ENCODE data around the gene ISG15. TPM values are rescaled to one million over a fixed set of nuclear protein-coding genes. Genes with fewer than 3 reads are reported as not detected.
A peak's percentile ranks its signal among the peaks of the same experiment; 100 is the strongest.

The ISG15 gene
- total and polyA plus RNA-seq, 2 of the 13 experiments (the other 11 are each of a cell fraction or from before 2014, with no cell fraction given) = 42.1 to 54.9 TPM

DNA sequence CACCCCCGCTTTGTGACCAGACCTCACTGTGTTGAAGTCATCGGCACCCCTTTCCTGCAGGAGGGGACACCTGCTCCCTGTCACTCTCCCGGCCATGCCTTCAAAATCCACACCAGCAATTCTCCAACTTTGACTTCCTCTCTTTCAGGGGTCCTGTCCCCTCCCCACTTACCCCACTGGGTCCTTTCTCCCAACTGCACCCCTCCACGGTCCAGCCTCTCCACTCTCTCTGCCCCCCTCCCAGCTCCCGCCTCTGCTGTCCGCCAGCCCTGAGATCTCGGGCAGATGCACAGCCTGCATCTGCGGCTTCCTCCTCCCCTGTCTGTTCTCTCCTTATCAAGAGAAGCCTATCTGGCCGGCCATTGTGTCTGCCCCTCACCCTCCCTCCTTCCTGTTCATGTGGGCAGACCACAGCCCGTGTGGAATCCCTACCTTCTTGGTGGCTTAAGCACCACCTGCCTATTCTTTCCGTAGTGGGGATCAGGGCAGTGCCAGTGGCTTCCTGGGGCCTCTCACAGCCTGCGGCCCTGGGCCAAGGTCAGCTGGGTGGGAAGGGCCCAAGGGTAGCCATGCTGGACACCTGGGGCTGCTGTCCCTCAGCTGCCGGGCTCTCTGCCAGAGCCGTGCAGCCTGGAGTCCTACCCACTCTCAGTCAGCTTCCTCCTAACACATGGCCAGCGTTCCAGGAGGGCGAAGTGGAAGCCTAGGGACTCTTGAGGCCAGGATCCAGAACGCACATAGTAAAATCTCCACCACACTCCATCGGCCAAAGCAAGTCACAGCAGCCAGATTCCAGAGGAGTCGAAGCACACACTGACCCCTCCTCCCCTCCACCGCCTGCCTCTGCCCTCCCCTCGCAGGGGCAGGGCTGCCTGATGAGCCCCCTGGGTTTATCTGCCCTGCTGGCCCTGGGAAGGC is 8.3 kb upstream of the ISG15 start (continued):
- TF ChIP-seq, protein P1, sequence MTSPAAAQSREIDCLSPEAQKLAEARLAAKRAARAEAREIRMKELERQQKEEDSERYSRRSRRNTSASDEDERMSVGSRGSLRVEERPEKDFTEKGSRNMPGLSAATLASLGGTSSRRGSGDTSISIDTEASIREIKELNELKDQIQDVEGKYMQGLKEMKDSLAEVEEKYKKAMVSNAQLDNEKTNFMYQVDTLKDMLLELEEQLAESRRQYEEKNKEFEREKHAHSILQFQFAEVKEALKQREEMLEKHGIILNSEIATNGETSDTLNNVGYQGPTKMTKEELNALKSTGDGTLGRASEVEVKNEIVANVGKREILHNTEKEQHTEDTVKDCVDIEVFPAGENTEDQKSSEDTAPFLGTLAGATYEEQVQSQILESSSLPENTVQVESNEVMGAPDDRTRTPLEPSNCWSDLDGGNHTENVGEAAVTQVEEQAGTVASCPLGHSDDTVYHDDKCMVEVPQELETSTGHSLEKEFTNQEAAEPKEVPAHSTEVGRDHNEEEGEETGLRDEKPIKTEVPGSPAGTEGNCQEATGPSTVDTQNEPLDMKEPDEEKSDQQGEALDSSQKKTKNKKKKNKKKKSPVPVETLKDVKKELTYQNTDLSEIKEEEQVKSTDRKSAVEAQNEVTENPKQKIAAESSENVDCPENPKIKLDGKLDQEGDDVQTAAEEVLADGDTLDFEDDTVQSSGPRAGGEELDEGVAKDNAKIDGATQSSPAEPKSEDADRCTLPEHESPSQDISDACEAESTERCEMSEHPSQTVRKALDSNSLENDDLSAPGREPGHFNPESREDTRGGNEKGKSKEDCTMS (CRISPR knock-in tag; conservative IDR thresholded peaks at IDR 0.05) = no peak
- TF ChIP-seq NBN (conservative IDR thresholded peaks at IDR 0.05) = no peak
- TF ChIP-seq, protein P2, sequence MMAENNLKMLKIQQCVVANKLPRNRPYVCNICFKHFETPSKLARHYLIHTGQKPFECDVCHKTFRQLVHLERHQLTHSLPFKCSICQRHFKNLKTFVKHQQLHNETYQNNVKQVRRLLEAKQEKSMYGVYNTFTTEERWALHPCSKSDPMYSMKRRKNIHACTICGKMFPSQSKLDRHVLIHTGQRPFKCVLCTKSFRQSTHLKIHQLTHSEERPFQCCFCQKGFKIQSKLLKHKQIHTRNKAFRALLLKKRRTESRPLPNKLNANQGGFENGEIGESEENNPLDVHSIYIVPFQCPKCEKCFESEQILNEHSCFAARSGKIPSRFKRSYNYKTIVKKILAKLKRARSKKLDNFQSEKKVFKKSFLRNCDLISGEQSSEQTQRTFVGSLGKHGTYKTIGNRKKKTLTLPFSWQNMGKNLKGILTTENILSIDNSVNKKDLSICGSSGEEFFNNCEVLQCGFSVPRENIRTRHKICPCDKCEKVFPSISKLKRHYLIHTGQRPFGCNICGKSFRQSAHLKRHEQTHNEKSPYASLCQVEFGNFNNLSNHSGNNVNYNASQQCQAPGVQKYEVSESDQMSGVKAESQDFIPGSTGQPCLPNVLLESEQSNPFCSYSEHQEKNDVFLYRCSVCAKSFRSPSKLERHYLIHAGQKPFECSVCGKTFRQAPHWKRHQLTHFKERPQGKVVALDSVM (CRISPR knock-in tag; IDR thresholded peaks at IDR 0.05) = no peak
- no peak; the same call in 1 of the 2 replicates for TF ChIP-seq ZNF335 (CRISPR knock-in tag; IDR thresholded peaks at IDR 0.05)
- TF ChIP-seq ZNF17 (CRISPR knock-in tag; IDR thresholded peaks at IDR 0.05) = no peak
- no peak for TF ChIP-seq ZFP82 (CRISPR knock-in tag; IDR thresholded peaks at IDR 0.05; ENCODE audit: borderline replicate concordance)
- TF ChIP-seq MAZ (IDR thresholded peaks at IDR 0.05; ENCODE audit: borderline replicate concordance, low read depth, low read length) = peak; percentile 23; the same call in 1 of the 2 replicates
- TF ChIP-seq MAZ (CRISPR knock-in tag; IDR thresholded peaks at IDR 0.05; ENCODE audit: low read depth) = peak; percentile 68; the same call in 1 of the 2 replicates
- 0 out of 2 replicates have a peak, but pooled peaks have one; percentile 30 for TF ChIP-seq IRF2 (CRISPR knock-in tag; IDR thresholded peaks at IDR 0.05)
- no peak for TF ChIP-seq ZNF317 (CRISPR knock-in tag; IDR thresholded peaks at IDR 0.05)
- no peak for TF ChIP-seq GTF3A (CRISPR knock-in tag; conservative IDR thresholded peaks at IDR 0.05)
- no peak for TF ChIP-seq ZNF3 (CRISPR knock-in tag; IDR thresholded peaks at IDR 0.05)
- TF ChIP-seq SOX13 (IDR thresholded peaks at IDR 0.05) = no peak
- peak in 1 of 2 experiments; percentile 25; a peak in 1 of 4 replicates for TF ChIP-seq SOX13 (CRISPR knock-in tag; conservative IDR thresholded peaks at IDR 0.05 in 1 of 2, IDR thresholded peaks at IDR 0.05 in 1 of 2)
- TF ChIP-seq ZNF788 (CRISPR knock-in tag; IDR thresholded peaks at IDR 0.05; ENCODE audit: borderline replicate concordance) = peak; percentile 59; the same call in 1 of the 2 replicates
- no peak for TF ChIP-seq SNRNP70 (IDR thresholded peaks at IDR 0.05; ENCODE audit: low read depth, low read length)
- TF ChIP-seq PAF1 (CRISPR knock-in tag; IDR thresholded peaks at IDR 0.05) = no peak; the same call in 1 of the 2 replicates
- TF ChIP-seq TCF12 (IDR thresholded peaks at IDR 0.05) = no peak
- TF ChIP-seq TCF12 (CRISPR knock-in tag; IDR thresholded peaks at IDR 0.05) = no peak
- no peak for TF ChIP-seq HNRNPH1 (optimal IDR thresholded peaks at IDR 0.05; ENCODE audit: low read depth, low read length)
- peak; percentile 53; the same call in 1 of the 2 replicates for TF ChIP-seq SPEN (CRISPR knock-in tag; IDR thresholded peaks at IDR 0.05; ENCODE audit: low read depth)
- TF ChIP-seq, protein P3, sequence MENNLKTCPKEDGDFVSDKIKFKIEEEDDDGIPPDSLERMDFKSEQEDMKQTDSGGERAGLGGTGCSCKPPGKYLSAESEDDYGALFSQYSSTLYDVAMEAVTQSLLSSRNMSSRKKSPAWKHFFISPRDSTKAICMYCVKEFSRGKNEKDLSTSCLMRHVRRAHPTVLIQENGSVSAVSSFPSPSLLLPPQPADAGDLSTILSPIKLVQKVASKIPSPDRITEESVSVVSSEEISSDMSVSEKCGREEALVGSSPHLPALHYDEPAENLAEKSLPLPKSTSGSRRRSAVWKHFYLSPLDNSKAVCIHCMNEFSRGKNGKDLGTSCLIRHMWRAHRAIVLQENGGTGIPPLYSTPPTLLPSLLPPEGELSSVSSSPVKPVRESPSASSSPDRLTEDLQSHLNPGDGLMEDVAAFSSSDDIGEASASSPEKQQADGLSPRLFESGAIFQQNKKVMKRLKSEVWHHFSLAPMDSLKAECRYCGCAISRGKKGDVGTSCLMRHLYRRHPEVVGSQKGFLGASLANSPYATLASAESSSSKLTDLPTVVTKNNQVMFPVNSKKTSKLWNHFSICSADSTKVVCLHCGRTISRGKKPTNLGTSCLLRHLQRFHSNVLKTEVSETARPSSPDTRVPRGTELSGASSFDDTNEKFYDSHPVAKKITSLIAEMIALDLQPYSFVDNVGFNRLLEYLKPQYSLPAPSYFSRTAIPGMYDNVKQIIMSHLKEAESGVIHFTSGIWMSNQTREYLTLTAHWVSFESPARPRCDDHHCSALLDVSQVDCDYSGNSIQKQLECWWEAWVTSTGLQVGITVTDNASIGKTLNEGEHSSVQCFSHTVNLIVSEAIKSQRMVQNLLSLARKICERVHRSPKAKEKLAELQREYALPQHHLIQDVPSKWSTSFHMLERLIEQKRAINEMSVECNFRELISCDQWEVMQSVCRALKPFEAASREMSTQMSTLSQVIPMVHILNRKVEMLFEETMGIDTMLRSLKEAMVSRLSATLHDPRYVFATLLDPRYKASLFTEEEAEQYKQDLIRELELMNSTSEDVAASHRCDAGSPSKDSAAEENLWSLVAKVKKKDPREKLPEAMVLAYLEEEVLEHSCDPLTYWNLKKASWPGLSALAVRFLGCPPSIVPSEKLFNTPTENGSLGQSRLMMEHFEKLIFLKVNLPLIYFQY (CRISPR knock-in tag; IDR thresholded peaks at IDR 0.05; ENCODE audit: borderline replicate concordance) = no peak

Data from HepG2 (cell line).